Body of pancreas (tissue), 4 donors: ENCODE measurements around the gene CCDC39.

Source experiments
- POLR2A ChIP-seq, 3 donors: fragments of 450-650 bp; IDR thresholded peaks; one replicate each; pipeline ENCODE4 v1.6.1; 2016; ENCODE audit warnings: antibody characterized with exemption in 3 of 3, mild to moderate bottlenecking in 2 of 3
- TF ChIP-seq, protein P1 (sequence below), 7 experiments: fragments of 450-650 bp in 4 of 7; fragments of 200-600 bp in 3 of 7; sonication (generic) in 3 of 7; IDR thresholded peaks; one replicate each; pipeline ENCODE4 v1.5.1; 2016 to 2019; ENCODE audit warnings: antibody characterized with exemption in 7 of 7

DNA sequence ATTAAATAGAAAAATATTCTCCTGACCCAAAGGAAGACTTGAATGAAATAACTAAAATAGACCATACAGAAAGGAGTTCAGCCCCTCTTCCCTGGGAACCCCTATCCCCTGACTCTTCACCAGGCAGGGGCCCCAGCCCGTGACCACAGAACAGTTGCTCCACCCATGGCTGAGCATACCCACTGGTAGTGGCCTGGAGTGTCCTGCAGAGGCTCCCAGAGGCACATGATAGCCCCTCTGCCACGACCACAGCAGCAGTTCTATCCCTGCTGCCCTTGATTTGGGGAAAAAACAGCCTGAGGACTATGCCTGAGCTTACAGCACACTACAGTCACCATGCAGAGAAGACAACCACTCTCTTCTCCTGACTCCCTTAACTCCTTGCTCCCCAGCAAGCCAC, 45.6 kb downstream of the CCDC39 start:
- TF ChIP-seq, protein P1, sequence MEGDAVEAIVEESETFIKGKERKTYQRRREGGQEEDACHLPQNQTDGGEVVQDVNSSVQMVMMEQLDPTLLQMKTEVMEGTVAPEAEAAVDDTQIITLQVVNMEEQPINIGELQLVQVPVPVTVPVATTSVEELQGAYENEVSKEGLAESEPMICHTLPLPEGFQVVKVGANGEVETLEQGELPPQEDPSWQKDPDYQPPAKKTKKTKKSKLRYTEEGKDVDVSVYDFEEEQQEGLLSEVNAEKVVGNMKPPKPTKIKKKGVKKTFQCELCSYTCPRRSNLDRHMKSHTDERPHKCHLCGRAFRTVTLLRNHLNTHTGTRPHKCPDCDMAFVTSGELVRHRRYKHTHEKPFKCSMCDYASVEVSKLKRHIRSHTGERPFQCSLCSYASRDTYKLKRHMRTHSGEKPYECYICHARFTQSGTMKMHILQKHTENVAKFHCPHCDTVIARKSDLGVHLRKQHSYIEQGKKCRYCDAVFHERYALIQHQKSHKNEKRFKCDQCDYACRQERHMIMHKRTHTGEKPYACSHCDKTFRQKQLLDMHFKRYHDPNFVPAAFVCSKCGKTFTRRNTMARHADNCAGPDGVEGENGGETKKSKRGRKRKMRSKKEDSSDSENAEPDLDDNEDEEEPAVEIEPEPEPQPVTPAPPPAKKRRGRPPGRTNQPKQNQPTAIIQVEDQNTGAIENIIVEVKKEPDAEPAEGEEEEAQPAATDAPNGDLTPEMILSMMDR (IDR thresholded peaks at IDR 0.05): no peak
- no peak for TF ChIP-seq POLR2A (IDR thresholded peaks at IDR 0.05)
